ENCODE results near the gene VAV1.

The VAV1 gene

DNA sequence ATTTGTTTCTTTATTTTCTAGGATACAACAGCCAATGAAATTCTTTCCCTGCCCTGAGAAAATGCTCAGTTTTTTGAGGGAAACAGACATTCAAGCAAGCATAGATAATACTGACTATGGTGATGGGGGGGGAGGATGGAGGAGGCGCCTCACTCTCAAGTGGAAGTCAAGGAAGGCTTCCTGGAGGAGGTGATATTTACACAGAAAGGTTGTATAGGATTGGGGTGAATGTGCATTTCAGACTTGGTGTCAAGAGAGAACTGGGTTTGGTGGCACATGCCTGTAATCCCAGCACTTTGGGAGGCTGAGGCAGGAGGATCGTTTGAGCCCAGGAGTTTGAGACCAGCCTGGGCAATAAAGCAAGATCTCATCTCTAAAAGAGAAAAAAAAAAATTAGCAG lies 102.7 kb downstream of the VAV1 start:
- H3K9me3 ChIP-seq (ENCODE audit: control insufficient read depth, insufficient read depth, low read depth, low read length), result peaks cover 37% of the 10 kb centered on the region
- no peak overlapping the region for H3K9ac ChIP-seq (ENCODE audit: low read length)
- H3K4me3 ChIP-seq (ENCODE audit: low read depth, low read length), result no peak overlapping the region
- no peaks in the 10 kb centered on the region for H3K4me1 ChIP-seq (ENCODE audit: control insufficient read depth, insufficient read depth, low read length)
- H3K27ac ChIP-seq (ENCODE audit: low read depth, low read length), result no peak overlapping the region
- no peaks in the 10 kb centered on the region for H3K36me3 ChIP-seq (ENCODE audit: control insufficient read depth, insufficient read depth, low read length)
- H3K27me3 ChIP-seq (ENCODE audit: control insufficient read depth, insufficient read depth, low read length), result peaks cover 10% of the 10 kb centered on the region; the same call in 1 of the 2 replicates

DNA sequence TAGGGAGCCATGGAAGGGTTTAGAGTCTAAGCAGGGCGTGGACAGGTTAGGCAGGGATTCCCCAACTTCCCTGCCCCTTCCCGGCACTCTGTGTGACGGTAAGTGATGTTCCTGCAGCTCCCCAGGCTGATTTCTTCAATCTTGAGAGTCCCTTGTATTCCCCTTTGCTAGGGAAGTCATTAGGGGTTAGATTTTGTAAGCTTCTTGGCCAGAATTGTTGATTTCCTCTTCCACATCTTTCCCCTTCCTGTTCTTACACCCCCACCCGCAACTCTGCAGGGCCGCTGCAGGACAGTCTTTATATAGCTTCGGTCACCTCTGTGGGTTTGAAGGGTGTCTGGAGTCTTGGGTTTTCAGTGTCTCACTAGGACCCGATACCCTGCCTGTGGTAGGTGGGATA lies 104.2 kb downstream of the VAV1 start:
- Histone ChIP-seq H3K27ac (ENCODE audit: low read depth, low read length) (no peak overlapping the region), H3K9me3 (ENCODE audit: control insufficient read depth, insufficient read depth, low read depth, low read length) (peaks cover 37% of the 10 kb centered on the region), H3K36me3 (ENCODE audit: control insufficient read depth, insufficient read depth, low read length) (no peaks in the 10 kb centered on the region), H3K4me1 (ENCODE audit: control insufficient read depth, insufficient read depth, low read length) (no peaks in the 10 kb centered on the region), H3K27me3 (ENCODE audit: control insufficient read depth, insufficient read depth, low read length) (peaks cover 12% of the 10 kb centered on the region; the same call in 1 of the 2 replicates), H3K9ac (ENCODE audit: low read length) (no peak overlapping the region), H3K4me3 (ENCODE audit: low read depth, low read length) (no peak overlapping the region)

DNA sequence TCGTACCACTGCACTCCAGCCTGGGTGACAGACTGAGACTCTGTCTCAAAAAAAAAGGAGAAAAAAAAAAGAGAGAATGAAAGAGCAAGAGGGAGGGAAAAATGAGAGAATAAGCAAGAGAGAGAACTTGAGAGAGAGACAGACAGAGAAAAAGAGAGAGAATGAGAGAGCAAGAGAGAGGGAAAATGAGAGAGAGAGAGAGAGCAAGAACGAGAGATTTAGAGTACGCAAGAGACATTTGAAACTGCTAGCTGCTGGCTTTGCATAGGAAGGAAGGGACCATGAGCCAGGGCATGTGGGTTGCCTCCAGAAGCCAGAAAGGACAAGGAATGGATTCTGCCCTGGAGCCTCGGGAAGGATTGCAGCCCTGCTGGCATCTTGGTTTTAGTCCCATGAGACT lies 105.3 kb downstream of the VAV1 start:
- H3K4me3 ChIP-seq (ENCODE audit: low read depth, low read length), result no peak overlapping the region
- no peaks in the 10 kb centered on the region for H3K4me1 ChIP-seq (ENCODE audit: control insufficient read depth, insufficient read depth, low read length)
- H3K9me3 ChIP-seq (ENCODE audit: control insufficient read depth, insufficient read depth, low read depth, low read length), result peaks cover 36% of the 10 kb centered on the region
- no peak overlapping the region for H3K27ac ChIP-seq (ENCODE audit: low read depth, low read length)
- no peaks in the 10 kb centered on the region for H3K36me3 ChIP-seq (ENCODE audit: control insufficient read depth, insufficient read depth, low read length)
- no peak overlapping the region for H3K9ac ChIP-seq (ENCODE audit: low read length)
- peaks cover 12% of the 10 kb centered on the region; the same call in 1 of the 2 replicates for H3K27me3 ChIP-seq (ENCODE audit: control insufficient read depth, insufficient read depth, low read length)

DNA sequence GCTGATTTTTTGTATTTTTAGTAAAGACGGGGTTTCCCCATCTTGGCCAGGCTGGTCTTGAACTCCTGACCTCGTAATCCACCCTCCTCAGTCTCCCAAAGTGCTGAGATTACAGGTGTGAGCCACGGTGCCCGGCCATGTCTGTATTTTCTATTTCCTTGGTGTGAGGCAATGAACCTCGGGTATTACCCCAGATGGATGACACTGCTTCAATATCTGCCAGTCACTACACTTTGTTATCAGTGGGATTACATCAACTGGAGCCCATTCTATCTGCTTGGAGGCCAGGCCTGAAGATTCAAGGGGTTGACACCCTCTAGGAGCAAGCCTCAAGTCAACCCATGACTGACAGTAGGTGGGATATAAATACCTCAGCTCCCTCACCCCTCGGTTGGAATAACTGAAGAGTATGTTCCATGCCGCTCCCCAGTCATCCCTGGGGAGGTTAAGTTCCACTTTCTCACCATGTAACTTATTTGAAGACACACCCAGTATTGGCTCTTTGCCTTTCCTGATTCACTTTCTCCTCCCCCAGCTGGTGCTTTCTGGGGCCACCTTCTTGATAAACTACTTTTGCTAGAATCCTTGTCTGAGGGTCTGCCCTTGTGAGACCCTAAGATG lies 113.9 kb downstream of the VAV1 start:
- H3K9me3 ChIP-seq (ENCODE audit: control insufficient read depth, insufficient read depth, low read depth, low read length), result peaks cover 23% of the 10 kb centered on the region; the same call in 1 of the 2 replicates

DNA sequence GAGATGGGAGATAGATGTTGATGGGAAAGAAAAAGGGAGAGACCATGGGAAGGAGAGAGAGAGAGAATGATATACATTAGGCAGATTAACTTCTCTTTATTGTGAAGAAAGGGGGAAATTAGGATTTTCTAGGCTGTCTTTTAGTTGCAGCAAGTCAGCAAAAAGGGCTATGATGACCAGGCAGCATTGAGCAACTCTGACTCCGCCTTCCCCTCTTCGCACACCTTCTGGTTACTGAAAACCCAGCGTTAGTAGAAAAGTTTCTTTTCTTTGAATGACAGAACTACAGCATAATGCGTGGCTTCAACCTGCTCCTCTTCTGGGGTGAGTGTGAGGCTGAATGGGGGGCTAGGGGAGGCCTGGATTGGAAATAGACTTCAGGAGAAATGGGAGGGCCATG lies 114.8 kb downstream of the VAV1 start, which contains the start of gene ADGRE1:
Gene ADGRE1, plus strand, starts transcription at position 264 of the 400 bp plus-strand sequence. Its CDS starts 30 bp downstream, at position 294.
- peaks cover 3% of the 10 kb centered on the region; the same call in 1 of the 2 replicates for H3K27me3 ChIP-seq (ENCODE audit: control insufficient read depth, insufficient read depth, low read length)
- peaks cover 30% of the 10 kb centered on the region; the same call in 1 of the 2 replicates for H3K9me3 ChIP-seq (ENCODE audit: control insufficient read depth, insufficient read depth, low read depth, low read length)
- H3K27ac ChIP-seq (ENCODE audit: low read depth, low read length), result no peak within 1 kb of the TSS
- H3K4me3 ChIP-seq (ENCODE audit: low read depth, low read length), result no peak within 1 kb of the TSS
- no peaks in the 10 kb centered on the region for H3K36me3 ChIP-seq (ENCODE audit: control insufficient read depth, insufficient read depth, low read length)
- H3K9ac ChIP-seq (ENCODE audit: low read length), result no peak within 1 kb of the TSS
- no peaks in the 10 kb centered on the region for H3K4me1 ChIP-seq (ENCODE audit: control insufficient read depth, insufficient read depth, low read length)

More for the DNA sequence above, 113.9 kb downstream of the VAV1 start:
- no peak overlapping the region for H3K27ac ChIP-seq (ENCODE audit: low read depth, low read length)
- H3K36me3 ChIP-seq (ENCODE audit: control insufficient read depth, insufficient read depth, low read length), result no peaks in the 10 kb centered on the region
- no peak overlapping the region for H3K9ac ChIP-seq (ENCODE audit: low read length)
- H3K4me1 ChIP-seq (ENCODE audit: control insufficient read depth, insufficient read depth, low read length), result no peaks in the 10 kb centered on the region
- H3K4me3 ChIP-seq (ENCODE audit: low read depth, low read length), result no peak overlapping the region
- H3K27me3 ChIP-seq (ENCODE audit: control insufficient read depth, insufficient read depth, low read length), result no peaks in the 10 kb centered on the region; the same call in 1 of the 2 replicates

DNA sequence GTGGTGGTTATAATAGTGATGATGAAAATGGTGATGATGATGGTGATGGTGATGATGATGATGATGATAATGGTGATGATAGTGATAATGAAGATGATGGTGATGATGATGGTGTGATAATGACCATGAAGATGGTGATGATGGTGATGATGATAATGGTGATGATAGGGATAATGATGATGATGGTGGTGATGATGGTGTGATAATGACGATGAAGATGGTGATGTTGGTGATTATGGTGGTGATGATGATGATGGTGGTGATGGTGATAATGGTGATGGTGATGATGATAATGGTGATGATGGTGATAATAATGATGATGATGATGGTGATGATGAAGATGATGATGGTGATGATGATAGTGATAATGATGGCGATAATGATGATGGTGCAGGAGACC lies 116.5 kb downstream of the VAV1 start:
- Histone ChIP-seq H3K9me3 (ENCODE audit: control insufficient read depth, insufficient read depth, low read depth, low read length) (peaks cover 36% of the 10 kb centered on the region; the same call in 1 of the 2 replicates), H3K36me3 (ENCODE audit: control insufficient read depth, insufficient read depth, low read length) (no peaks in the 10 kb centered on the region), H3K4me1 (ENCODE audit: control insufficient read depth, insufficient read depth, low read length) (no peaks in the 10 kb centered on the region), H3K9ac (ENCODE audit: low read length) (no peak overlapping the region), H3K27me3 (ENCODE audit: control insufficient read depth, insufficient read depth, low read length) (peaks cover 4% of the 10 kb centered on the region; the same call in 1 of the 2 replicates), H3K4me3 (ENCODE audit: low read depth, low read length) (no peak overlapping the region), H3K27ac (ENCODE audit: low read depth, low read length) (no peak overlapping the region)

DNA sequence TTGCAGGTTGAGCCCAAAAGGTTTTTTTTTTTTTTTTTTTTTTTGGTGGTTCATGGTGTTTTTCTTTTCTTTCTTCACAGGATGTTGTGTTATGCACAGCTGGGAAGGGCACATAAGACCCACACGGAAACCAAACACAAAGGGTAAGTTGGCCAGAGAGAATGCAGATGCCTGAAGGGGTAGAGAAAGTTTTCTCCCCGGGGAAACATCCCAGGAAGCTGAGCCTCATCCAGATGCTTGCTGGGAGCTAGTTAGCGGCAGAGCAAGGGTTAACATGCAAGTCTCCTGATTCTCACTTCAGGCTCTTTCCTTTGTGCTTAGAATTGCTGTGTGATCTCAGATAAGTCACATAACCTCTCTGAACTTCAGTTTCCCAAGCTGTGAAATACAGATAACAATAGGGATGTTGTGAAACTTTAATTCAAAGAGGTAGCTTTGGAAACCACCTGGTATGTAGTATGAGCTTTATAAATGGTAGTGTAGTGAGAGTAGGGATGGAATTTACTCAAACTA lies 117.9 kb downstream of the VAV1 start:
- Histone ChIP-seq H3K9ac (ENCODE audit: low read length) (no peak overlapping the region), H3K27ac (ENCODE audit: low read depth, low read length) (no peak overlapping the region)

DNA sequence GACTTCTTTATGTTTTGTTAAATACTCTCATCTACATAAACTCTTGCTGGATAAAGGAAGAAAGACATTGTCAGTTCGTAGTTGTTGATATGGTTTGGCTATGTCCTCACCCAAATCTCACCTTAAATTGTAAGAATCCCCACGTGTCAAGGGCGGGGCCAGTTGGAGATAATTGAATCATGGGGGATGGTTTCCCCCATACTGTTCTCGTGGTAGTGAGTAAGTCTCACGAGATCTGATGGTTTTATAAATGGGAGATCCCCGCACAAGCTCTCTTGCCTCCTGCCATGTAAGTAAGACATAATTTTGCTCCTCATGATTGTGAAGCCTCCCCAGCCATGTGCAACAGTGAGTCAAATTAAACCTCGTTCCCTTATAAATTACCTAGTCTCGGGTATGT lies 118.4 kb downstream of the VAV1 start:
- Histone ChIP-seq H3K4me3 (ENCODE audit: low read depth, low read length) (no peak overlapping the region), H3K9me3 (ENCODE audit: control insufficient read depth, insufficient read depth, low read depth, low read length) (peaks cover 56% of the 10 kb centered on the region), H3K27ac (ENCODE audit: low read depth, low read length) (no peak overlapping the region), H3K4me1 (ENCODE audit: control insufficient read depth, insufficient read depth, low read length) (no peaks in the 10 kb centered on the region), H3K27me3 (ENCODE audit: control insufficient read depth, insufficient read depth, low read length) (peaks cover 4% of the 10 kb centered on the region; the same call in 1 of the 2 replicates), H3K9ac (ENCODE audit: low read length) (no peak overlapping the region), H3K36me3 (ENCODE audit: control insufficient read depth, insufficient read depth, low read length) (no peaks in the 10 kb centered on the region)

More for the DNA sequence above, 117.9 kb downstream of the VAV1 start:
- H3K27me3 ChIP-seq (ENCODE audit: control insufficient read depth, insufficient read depth, low read length), result peaks cover 4% of the 10 kb centered on the region; the same call in 1 of the 2 replicates
- peaks cover 51% of the 10 kb centered on the region for H3K9me3 ChIP-seq (ENCODE audit: control insufficient read depth, insufficient read depth, low read depth, low read length)
- H3K4me1 ChIP-seq (ENCODE audit: control insufficient read depth, insufficient read depth, low read length), result no peaks in the 10 kb centered on the region
- no peaks in the 10 kb centered on the region for H3K36me3 ChIP-seq (ENCODE audit: control insufficient read depth, insufficient read depth, low read length)
- no peak overlapping the region for H3K4me3 ChIP-seq (ENCODE audit: low read depth, low read length)

DNA sequence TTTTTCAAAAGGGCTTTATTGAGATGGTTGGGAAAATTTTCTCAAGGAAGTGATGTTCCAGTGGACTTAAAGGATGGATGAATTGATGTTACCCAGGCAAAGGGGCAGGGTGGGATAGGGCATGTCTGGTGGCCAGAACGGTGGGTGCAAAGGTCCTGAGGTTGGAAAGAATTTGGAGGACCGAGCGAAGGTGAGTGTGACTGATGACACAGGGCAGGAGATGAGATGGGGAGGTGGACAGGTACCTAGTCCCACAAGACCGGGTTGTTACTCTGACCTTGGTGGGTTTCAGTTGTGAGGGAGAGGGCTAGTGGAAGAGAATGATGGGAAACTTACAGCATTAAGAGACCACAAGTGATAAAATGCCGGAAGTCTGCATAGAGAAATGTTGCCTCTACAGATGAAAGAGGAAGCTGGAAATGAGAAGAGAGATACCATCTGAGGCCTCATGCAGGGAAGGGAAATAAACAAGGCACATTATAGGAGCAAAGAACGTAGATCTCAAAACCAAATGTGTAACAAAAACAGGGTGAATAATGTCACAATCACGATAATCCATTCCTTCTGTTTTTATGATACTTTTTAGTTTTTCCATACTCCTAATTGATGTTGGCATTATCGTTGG lies 119.4 kb downstream of the VAV1 start:
- Histone ChIP-seq H3K36me3 (ENCODE audit: control insufficient read depth, insufficient read depth, low read length) (no peaks in the 10 kb centered on the region), H3K9me3 (ENCODE audit: control insufficient read depth, insufficient read depth, low read depth, low read length) (peaks cover 57% of the 10 kb centered on the region), H3K4me3 (ENCODE audit: low read depth, low read length) (no peak overlapping the region), H3K27me3 (ENCODE audit: control insufficient read depth, insufficient read depth, low read length) (peaks cover 4% of the 10 kb centered on the region; the same call in 1 of the 2 replicates), H3K27ac (ENCODE audit: low read depth, low read length) (no peak overlapping the region), H3K9ac (ENCODE audit: low read length) (no peak overlapping the region), H3K4me1 (ENCODE audit: control insufficient read depth, insufficient read depth, low read length) (no peaks in the 10 kb centered on the region)

DNA sequence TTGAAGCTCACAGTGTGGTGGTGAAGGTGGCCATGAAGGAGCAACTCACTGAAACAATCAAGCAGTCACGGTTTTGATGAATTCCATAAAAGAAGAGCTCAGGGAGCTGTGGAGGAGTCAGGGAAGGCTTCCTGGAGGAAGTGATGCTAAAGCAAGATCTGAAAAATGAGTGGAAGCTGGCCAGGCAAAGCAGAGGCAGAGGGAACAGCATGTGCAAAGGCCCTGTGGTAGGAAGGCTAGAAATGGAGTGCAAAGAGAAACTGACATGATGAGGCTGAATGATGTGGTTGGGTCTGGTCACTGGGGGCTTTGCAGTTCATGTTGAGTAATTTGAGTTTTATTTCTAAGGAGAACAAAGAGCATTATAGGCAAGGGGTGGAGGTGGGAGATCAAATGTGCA lies 121.8 kb downstream of the VAV1 start:
- peaks cover 52% of the 10 kb centered on the region for H3K9me3 ChIP-seq (ENCODE audit: control insufficient read depth, insufficient read depth, low read depth, low read length)
- H3K4me1 ChIP-seq (ENCODE audit: control insufficient read depth, insufficient read depth, low read length), result no peaks in the 10 kb centered on the region
- H3K4me3 ChIP-seq (ENCODE audit: low read depth, low read length), result no peak overlapping the region
- no peaks in the 10 kb centered on the region for H3K36me3 ChIP-seq (ENCODE audit: control insufficient read depth, insufficient read depth, low read length)
- no peak overlapping the region for H3K27ac ChIP-seq (ENCODE audit: low read depth, low read length)
- peaks cover 4% of the 10 kb centered on the region; the same call in 1 of the 2 replicates for H3K27me3 ChIP-seq (ENCODE audit: control insufficient read depth, insufficient read depth, low read length)
- H3K9ac ChIP-seq (ENCODE audit: low read length), result no peak overlapping the region

DNA sequence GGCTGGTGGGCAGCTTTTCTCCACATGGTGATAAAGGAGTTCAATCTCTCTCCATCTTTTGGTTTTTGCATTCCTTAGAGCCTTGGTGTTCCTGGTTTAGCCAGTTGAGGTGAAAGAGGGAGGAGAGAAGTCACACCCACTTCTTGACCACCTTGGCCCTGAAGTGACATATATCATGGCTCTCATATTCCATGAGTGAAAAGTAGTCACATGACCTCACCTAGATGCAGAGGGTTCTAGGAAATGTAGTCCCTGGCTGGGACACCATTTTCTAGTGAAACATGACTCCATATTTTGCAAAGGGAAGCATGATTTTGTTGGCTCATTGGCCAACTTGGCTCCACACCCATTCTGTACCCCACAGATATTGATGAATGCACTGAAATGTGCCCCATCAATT lies 130.9 kb downstream of the VAV1 start:
- Histone ChIP-seq H3K27me3 (ENCODE audit: control insufficient read depth, insufficient read depth, low read length) (no peaks in the 10 kb centered on the region; the same call in 1 of the 2 replicates), H3K4me1 (ENCODE audit: control insufficient read depth, insufficient read depth, low read length) (no peaks in the 10 kb centered on the region), H3K4me3 (ENCODE audit: low read depth, low read length) (no peak overlapping the region), H3K36me3 (ENCODE audit: control insufficient read depth, insufficient read depth, low read length) (no peaks in the 10 kb centered on the region), H3K9me3 (ENCODE audit: control insufficient read depth, insufficient read depth, low read depth, low read length) (peaks cover 68% of the 10 kb centered on the region), H3K27ac (ENCODE audit: low read depth, low read length) (no peak overlapping the region), H3K9ac (ENCODE audit: low read length) (no peak overlapping the region)
